Stimulated activated effector memory CD8-positive, alpha-beta T cell treated with anti-CD3 and anti-CD28 coated beads, Interleukin-12 subunit alpha, Interleukin-12 subunit beta, amount 100 ng/mL, for 72 hours (primary cell): ENCODE results near the gene USH2A.

ENCODE experiments used
- ATAC-seq: fragments of 150-1000 bp; cut with Tn5 transposase; 2 replicates; pipeline ENCODE4 v1.10.0; 2021
- DNase-seq, 2 donors: peaks; one replicate each; pipeline ENCODE4 v3.0.0; 2021 to 2022; ENCODE audit warnings: low spot score in 2 of 2
- H3K27ac Mint-ChIP-seq: one replicate; pipeline ENCODE4 v1.8.0; 2022; ENCODE audit warnings: mild to moderate bottlenecking, mixed read lengths
- H3K36me3 Mint-ChIP-seq: one replicate; pipeline ENCODE4 v1.8.0; 2022; ENCODE audit warnings: mild to moderate bottlenecking, mixed read lengths
- H3K4me1 Mint-ChIP-seq: one replicate; pipeline ENCODE4 v1.8.0; 2022; ENCODE audit warnings: mixed read lengths
- H3K4me3 Mint-ChIP-seq: one replicate; pipeline ENCODE4 v1.8.0; 2022; ENCODE audit warnings: mild to moderate bottlenecking, mixed read lengths
- H3K9me3 Mint-ChIP-seq: one replicate; pipeline ENCODE4 v1.8.0; 2022; ENCODE audit warnings: mixed read lengths

USH2A gene

GRCh38 chr1:216433175-216433574, 9.9 kb upstream of the USH2A start:
- no peaks in the 10 kb centered on the region for H3K4me1 Mint-ChIP-seq
- ATAC-seq (no peak), DNase-seq (no peak)
- peaks cover 23% of the 10 kb centered on the region for H3K9me3 Mint-ChIP-seq
- no peaks in the 10 kb centered on the region for H3K36me3 Mint-ChIP-seq
- H3K4me3 Mint-ChIP-seq, result no peak overlapping the region
- H3K27ac Mint-ChIP-seq, result no peak overlapping the region

DNA sequence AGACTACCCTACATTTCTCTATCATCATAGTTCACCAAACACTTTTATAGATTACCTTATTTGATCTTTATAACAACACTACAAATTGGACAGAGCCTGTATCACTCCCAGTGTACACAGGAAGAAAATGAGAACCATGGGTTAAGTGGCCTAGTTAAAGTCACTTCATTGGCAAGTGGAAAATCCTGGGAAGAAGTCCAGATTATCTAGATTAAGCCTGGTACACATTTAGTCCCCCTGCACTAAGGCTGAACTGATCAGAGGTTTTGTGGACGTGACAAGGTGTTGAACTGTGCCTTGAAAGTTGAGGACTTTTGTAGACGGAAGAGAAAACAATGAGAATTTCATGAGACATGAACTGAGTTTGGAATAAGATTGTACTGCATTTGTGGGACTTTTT, 7.5 kb upstream of the USH2A start:
- H3K9me3 Mint-ChIP-seq, result peaks cover 25% of the 10 kb centered on the region
- H3K4me3 Mint-ChIP-seq, result no peak overlapping the region
- no peak for ATAC-seq
- no peaks in the 10 kb centered on the region for H3K36me3 Mint-ChIP-seq
- DNase-seq, result no peak
- H3K4me1 Mint-ChIP-seq, result no peaks in the 10 kb centered on the region
- H3K27ac Mint-ChIP-seq, result no peak overlapping the region

DNA sequence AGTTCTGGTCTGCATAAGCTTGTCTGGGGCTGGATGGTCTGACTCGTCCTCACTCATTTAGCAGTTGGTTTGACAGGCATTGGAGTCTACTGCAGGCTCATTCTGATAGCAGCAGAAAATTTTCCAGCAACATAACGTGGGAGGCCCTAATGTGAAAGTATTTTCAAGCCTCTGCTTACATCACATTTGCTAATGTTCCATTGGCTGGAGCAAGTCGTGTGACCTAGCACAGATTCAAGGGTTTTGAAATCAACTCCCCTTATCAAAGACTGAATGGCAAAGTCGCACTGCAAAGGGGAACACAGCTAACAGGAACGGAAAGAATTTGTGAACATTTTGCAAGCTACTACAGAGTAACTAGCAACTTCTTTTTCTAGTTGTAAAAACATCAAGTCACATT, 2.3 kb upstream of the USH2A start:
- Mint-ChIP-seq H3K27ac (no peak overlapping the region), H3K9me3 (peaks cover 14% of the 10 kb centered on the region), H3K36me3 (no peaks in the 10 kb centered on the region), H3K4me3 (no peak overlapping the region), H3K4me1 (no peaks in the 10 kb centered on the region)
- DNase-seq, result no peak
- no peak for ATAC-seq

DNA sequence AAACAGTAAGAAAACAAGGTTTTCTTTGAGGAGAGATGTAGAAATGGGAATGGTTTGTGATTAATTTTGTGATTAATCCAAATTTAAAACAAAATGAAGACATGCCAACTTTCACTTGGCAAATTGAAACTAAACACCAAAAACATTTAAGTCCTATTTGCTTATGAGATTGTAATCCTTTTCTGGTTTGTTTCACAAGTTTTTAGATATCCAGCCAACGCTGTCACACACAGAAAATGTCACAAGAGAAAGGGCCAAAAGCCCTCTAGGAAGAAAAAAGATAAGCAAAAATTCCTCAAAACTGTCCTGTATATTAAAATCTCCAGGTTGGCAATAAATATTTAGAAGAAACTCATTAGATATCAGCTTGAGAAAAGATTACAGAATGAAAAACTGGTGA, 2.5 kb downstream of the USH2A start:
- no peak overlapping the region for H3K4me3 Mint-ChIP-seq
- DNase-seq, result no peak

GRCh38 chr1:216420263-216420662, 3.0 kb downstream of the USH2A start:
- no peak for DNase-seq
- no peaks in the 10 kb centered on the region for H3K4me1 Mint-ChIP-seq
- H3K9me3 Mint-ChIP-seq, result peaks cover 3% of the 10 kb centered on the region
- ATAC-seq, result no peak
- H3K27ac Mint-ChIP-seq, result no peak overlapping the region
- no peaks in the 10 kb centered on the region for H3K36me3 Mint-ChIP-seq
- no peak overlapping the region for H3K4me3 Mint-ChIP-seq

More for the DNA sequence above, 2.5 kb downstream of the USH2A start:
- Mint-ChIP-seq H3K4me1 (no peaks in the 10 kb centered on the region), H3K36me3 (no peaks in the 10 kb centered on the region), H3K9me3 (peaks cover 3% of the 10 kb centered on the region), H3K27ac (no peak overlapping the region)
- ATAC-seq, result no peak

- H3K36me3 Mint-ChIP-seq, result no peaks in the 10 kb centered on the region
- ATAC-seq (no peak), DNase-seq (no peak)
- no peaks in the 10 kb centered on the region for H3K4me1 Mint-ChIP-seq
- H3K27ac Mint-ChIP-seq, result no peak overlapping the region
- H3K9me3 Mint-ChIP-seq, result peaks cover 3% of the 10 kb centered on the region
- no peak overlapping the region for H3K4me3 Mint-ChIP-seq
These were observed 6.8 kb downstream of the USH2A start for GRCh38 chr1:216416488-216416887.

GRCh38 chr1:216410026-216410425, 13.2 kb downstream of the USH2A start:
- no peak for ATAC-seq

GRCh38 chr1:216390956-216391355, 32.3 kb downstream of the USH2A start:
- ATAC-seq, result no peak
- Mint-ChIP-seq H3K4me1 (no peaks in the 10 kb centered on the region), H3K27ac (no peak overlapping the region), H3K9me3 (peaks cover 7% of the 10 kb centered on the region), H3K36me3 (no peaks in the 10 kb centered on the region), H3K4me3 (no peak overlapping the region)
- no peak for DNase-seq

More at GRCh38 chr1:216410026-216410425, 13.2 kb downstream of the USH2A start:
- no peaks in the 10 kb centered on the region for H3K4me1 Mint-ChIP-seq
- no peaks in the 10 kb centered on the region for H3K36me3 Mint-ChIP-seq
- H3K4me3 Mint-ChIP-seq, result no peak overlapping the region
- DNase-seq, result no peak
- H3K9me3 Mint-ChIP-seq, result peaks cover 22% of the 10 kb centered on the region
- no peak overlapping the region for H3K27ac Mint-ChIP-seq

GRCh38 chr1:216389774-216390173, 33.5 kb downstream of the USH2A start:
- Mint-ChIP-seq H3K4me3 (no peak overlapping the region), H3K9me3 (peaks cover 10% of the 10 kb centered on the region), H3K27ac (no peak overlapping the region), H3K4me1 (no peaks in the 10 kb centered on the region), H3K36me3 (no peaks in the 10 kb centered on the region)
- no peak for ATAC-seq
- no peak for DNase-seq

DNA sequence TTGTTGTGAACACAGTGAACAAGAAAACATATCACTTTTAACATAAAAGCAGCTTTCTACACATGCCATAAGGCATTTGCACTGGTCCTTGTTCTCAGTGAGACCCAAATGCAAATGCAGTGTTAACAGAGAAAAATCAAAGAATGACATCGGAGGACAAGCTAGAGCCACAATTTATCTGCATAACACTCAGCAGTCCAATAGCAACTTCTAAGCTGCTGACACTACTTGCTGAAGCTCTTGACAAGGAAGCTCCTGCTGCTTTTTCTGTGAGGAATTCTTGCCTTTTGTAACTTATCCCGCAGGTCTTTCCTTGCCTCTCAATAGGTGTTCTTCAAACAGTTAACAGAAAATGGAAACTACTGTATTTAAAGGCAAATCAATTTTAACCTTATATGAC, 34.7 kb downstream of the USH2A start:
- no peaks in the 10 kb centered on the region for H3K36me3 Mint-ChIP-seq
- no peak overlapping the region for H3K4me3 Mint-ChIP-seq
- no peak for DNase-seq
- H3K27ac Mint-ChIP-seq, result no peak overlapping the region
- H3K9me3 Mint-ChIP-seq, result peaks cover 6% of the 10 kb centered on the region
- H3K4me1 Mint-ChIP-seq, result no peaks in the 10 kb centered on the region
- ATAC-seq, result no peak

- no peaks in the 10 kb centered on the region for H3K4me1 Mint-ChIP-seq
- no peaks in the 10 kb centered on the region for H3K36me3 Mint-ChIP-seq
- H3K27ac Mint-ChIP-seq, result no peak overlapping the region
- H3K4me3 Mint-ChIP-seq, result no peak overlapping the region
- DNase-seq (no peak), ATAC-seq (no peak)
- peaks cover 6% of the 10 kb centered on the region for H3K9me3 Mint-ChIP-seq
These were observed 35.5 kb downstream of the USH2A start for GRCh38 chr1:216387782-216388181.

- H3K9me3 Mint-ChIP-seq, result peaks cover 20% of the 10 kb centered on the region
- no peak overlapping the region for H3K27ac Mint-ChIP-seq
- no peak for DNase-seq
- H3K4me3 Mint-ChIP-seq, result no peak overlapping the region
- no peak for ATAC-seq
- no peaks in the 10 kb centered on the region for H3K36me3 Mint-ChIP-seq
- no peaks in the 10 kb centered on the region for H3K4me1 Mint-ChIP-seq
These were observed 43.8 kb downstream of the USH2A start for GRCh38 chr1:216379441-216379840.

DNA sequence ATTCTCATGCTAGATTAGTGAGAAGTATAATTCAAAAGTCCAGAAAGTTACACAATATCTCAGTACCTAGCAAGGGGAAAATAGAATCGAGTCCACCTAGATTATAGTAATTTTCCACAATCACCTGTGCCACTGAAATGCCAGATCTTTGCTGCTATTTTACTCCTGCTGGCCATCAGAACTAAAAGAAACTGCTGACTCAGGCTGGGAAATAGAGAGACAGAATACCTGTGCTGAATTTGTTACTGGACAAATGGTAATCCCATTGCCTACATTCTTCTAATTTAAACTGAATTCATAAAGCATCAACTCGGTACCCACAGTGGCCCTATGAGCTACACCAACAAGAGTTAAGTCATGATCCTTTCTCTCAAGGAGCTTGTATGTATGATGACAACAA, 55.0 kb downstream of the USH2A start:
- Mint-ChIP-seq H3K4me1 (no peaks in the 10 kb centered on the region), H3K9me3 (peaks cover 11% of the 10 kb centered on the region), H3K27ac (no peak overlapping the region), H3K36me3 (no peaks in the 10 kb centered on the region), H3K4me3 (no peak overlapping the region)
- DNase-seq, result no peak
- no peak for ATAC-seq

GRCh38 chr1:216366979-216367378, 56.3 kb downstream of the USH2A start:
- ATAC-seq (no peak), DNase-seq (no peak)
- H3K36me3 Mint-ChIP-seq, result no peaks in the 10 kb centered on the region
- no peaks in the 10 kb centered on the region for H3K4me1 Mint-ChIP-seq
- peaks cover 2% of the 10 kb centered on the region for H3K9me3 Mint-ChIP-seq
- H3K27ac Mint-ChIP-seq, result no peak overlapping the region
- no peak overlapping the region for H3K4me3 Mint-ChIP-seq

- Mint-ChIP-seq H3K36me3 (no peaks in the 10 kb centered on the region), H3K4me3 (no peak overlapping the region), H3K27ac (no peak overlapping the region), H3K9me3 (peaks cover 13% of the 10 kb centered on the region), H3K4me1 (no peaks in the 10 kb centered on the region)
- DNase-seq, result no peak
- ATAC-seq, result no peak
These were observed 66.3 kb downstream of the USH2A start for GRCh38 chr1:216356945-216357344.

- DNase-seq (no peak), ATAC-seq (no peak)
- Mint-ChIP-seq H3K27ac (no peak overlapping the region), H3K4me1 (no peaks in the 10 kb centered on the region), H3K9me3 (no peaks in the 10 kb centered on the region), H3K36me3 (no peaks in the 10 kb centered on the region), H3K4me3 (no peak overlapping the region)
These were observed 73.1 kb downstream of the USH2A start for GRCh38 chr1:216350186-216350585.

DNA sequence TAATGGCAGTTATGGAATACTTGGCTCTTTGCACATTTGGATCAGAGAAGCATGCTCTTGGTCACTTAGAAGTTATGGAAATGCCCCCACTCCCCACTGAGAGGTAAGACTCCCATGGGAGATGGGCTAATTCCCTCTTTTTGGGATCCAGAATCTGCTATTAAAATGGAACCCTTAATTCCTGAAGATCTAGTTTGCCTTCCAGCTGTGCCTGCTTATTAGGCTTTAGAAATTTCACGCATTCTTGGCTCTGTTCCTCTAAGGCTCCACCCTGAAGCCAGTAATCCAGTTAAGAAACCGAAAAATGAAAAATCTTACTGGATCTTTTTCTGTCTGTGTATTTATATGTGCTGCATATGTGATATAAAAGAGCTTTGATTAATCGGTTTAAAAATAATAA, 76.7 kb downstream of the USH2A start:
- H3K4me3 Mint-ChIP-seq, result no peak overlapping the region
- H3K4me1 Mint-ChIP-seq, result no peaks in the 10 kb centered on the region

More for the DNA sequence above, 76.7 kb downstream of the USH2A start:
- no peak overlapping the region for H3K27ac Mint-ChIP-seq
- H3K9me3 Mint-ChIP-seq, result peaks cover 7% of the 10 kb centered on the region
- no peaks in the 10 kb centered on the region for H3K36me3 Mint-ChIP-seq
- ATAC-seq, result no peak
- DNase-seq, result no peak
